ENCODE data around the gene HAPSTR1. TPM values are rescaled to one million over a fixed set of nuclear protein-coding genes. Genes with fewer than 3 reads are reported as not detected.

The HAPSTR1 gene
- total RNA-seq, 1 donor, result 143 TPM

GRCh38 chr16:9135797-9136196 lies 44.4 kb downstream of the HAPSTR1 start:
- no peaks in the 10 kb centered on the region for H3K9me3 ChIP-seq (ENCODE audit: low read depth, low read length)
- no peaks in the 10 kb centered on the region for H3K27me3 ChIP-seq (ENCODE audit: insufficient read depth, low read length)
- no peak overlapping the region for H3K4me3 ChIP-seq (ENCODE audit: low read length)
- H3K4me1 ChIP-seq (ENCODE audit: insufficient read depth, low read length), result peaks cover 20% of the 10 kb centered on the region

GRCh38 chr16:9136596-9136995 lies 45.2 kb downstream of the HAPSTR1 start:
- no peaks in the 10 kb centered on the region for H3K9me3 ChIP-seq (ENCODE audit: low read depth, low read length)
- no peaks in the 10 kb centered on the region for H3K27me3 ChIP-seq (ENCODE audit: insufficient read depth, low read length)
- H3K4me1 ChIP-seq (ENCODE audit: insufficient read depth, low read length), result peaks cover 20% of the 10 kb centered on the region
- no peak overlapping the region for H3K4me3 ChIP-seq (ENCODE audit: low read length)

- no peak overlapping the region for H3K4me3 ChIP-seq (ENCODE audit: low read length)
- peaks cover 20% of the 10 kb centered on the region for H3K4me1 ChIP-seq (ENCODE audit: insufficient read depth, low read length)
- no peaks in the 10 kb centered on the region for H3K9me3 ChIP-seq (ENCODE audit: low read depth, low read length)
- H3K27me3 ChIP-seq (ENCODE audit: insufficient read depth, low read length), result no peaks in the 10 kb centered on the region
These were observed 46.7 kb downstream of the HAPSTR1 start for GRCh38 chr16:9138021-9138680.

- Histone ChIP-seq H3K4me3 (ENCODE audit: low read length) (no peak overlapping the region), H3K9me3 (ENCODE audit: low read depth, low read length) (no peaks in the 10 kb centered on the region), H3K4me1 (ENCODE audit: insufficient read depth, low read length) (peaks cover 20% of the 10 kb centered on the region), H3K27me3 (ENCODE audit: insufficient read depth, low read length) (no peaks in the 10 kb centered on the region)
These were observed 47.5 kb downstream of the HAPSTR1 start for GRCh38 chr16:9138731-9139501.

- Histone ChIP-seq H3K27me3 (ENCODE audit: insufficient read depth, low read length) (no peaks in the 10 kb centered on the region), H3K9me3 (ENCODE audit: low read depth, low read length) (no peaks in the 10 kb centered on the region), H3K4me1 (ENCODE audit: insufficient read depth, low read length) (peaks cover 17% of the 10 kb centered on the region), H3K4me3 (ENCODE audit: low read length) (no peak overlapping the region)
These were observed 48.5 kb downstream of the HAPSTR1 start for GRCh38 chr16:9139965-9140364.

Other genes with a start within 250 kb of the HAPSTR1 start
- gene CARHSP1, start 222.6 kb upstream of the HAPSTR1 start, total RNA-seq, result 22.4 TPM
- gene LITAFD, start 209.3 kb upstream of the HAPSTR1 start, total RNA-seq, result not detected
- gene USP7, start 127.7 kb upstream of the HAPSTR1 start, total RNA-seq, result 209 TPM

All from mononuclear cell (primary cell).